ENCODE results near the gene JAML. TPM values are rescaled to one million over a fixed set of nuclear protein-coding genes. Genes with fewer than 3 reads are reported as not detected.

Gene JAML
- total and polyA plus RNA-seq, 8 donors: 0.39 to 7.4 (median 2.3) TPM

DNA sequence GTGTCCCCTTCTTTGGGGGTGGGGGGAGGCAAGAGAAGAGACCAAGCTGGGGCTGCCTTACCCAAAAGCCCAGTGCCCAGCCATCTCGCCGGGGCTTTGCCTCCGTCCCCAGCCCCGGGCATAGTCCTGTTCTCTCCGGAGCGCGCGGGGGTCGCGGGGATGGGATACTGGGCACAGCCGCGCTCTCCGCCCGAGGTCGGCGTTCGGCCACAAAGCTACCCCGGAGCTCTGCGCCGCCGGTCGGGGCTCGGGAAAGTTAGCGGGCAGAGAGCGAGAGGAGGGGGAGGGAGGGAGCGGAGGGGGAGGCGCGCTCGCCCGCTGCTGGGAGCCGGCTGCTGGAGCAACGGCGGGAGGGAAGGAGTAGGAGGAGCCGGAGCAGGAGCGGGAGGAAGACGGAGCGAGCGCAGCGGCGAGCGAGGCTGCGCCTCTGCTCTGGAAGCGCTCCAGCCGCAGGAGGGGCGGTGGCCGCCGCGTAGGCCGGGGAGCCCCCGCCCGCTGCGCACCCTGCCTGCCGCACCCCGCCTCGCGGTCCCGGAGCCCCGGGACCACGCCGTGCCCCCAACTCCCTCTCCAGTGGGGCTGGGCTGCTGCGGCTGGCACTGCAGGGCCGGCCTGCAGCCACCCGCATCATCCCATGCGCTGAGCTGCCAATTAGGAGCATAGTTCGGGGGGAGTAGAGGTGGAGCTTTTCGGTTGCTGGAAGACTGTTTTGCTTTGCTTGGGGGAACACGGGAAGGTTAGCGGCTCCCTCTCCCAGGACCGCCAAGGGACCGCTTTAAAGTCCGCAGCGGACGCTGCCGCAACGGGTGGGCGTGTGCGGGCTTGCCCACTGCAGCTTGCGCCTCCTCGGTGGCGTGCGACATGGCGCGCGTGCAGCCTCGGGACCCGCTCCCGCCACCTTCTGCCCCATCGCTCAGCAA is 72.0 kb downstream of the JAML start, which contains the start of gene SCN4B:
SCN4B (minus strand) TSS at position 272 of the 920 bp plus-strand sequence; CDS start at position 122, 150 bp downstream.
- TF ChIP-seq, protein P1, sequence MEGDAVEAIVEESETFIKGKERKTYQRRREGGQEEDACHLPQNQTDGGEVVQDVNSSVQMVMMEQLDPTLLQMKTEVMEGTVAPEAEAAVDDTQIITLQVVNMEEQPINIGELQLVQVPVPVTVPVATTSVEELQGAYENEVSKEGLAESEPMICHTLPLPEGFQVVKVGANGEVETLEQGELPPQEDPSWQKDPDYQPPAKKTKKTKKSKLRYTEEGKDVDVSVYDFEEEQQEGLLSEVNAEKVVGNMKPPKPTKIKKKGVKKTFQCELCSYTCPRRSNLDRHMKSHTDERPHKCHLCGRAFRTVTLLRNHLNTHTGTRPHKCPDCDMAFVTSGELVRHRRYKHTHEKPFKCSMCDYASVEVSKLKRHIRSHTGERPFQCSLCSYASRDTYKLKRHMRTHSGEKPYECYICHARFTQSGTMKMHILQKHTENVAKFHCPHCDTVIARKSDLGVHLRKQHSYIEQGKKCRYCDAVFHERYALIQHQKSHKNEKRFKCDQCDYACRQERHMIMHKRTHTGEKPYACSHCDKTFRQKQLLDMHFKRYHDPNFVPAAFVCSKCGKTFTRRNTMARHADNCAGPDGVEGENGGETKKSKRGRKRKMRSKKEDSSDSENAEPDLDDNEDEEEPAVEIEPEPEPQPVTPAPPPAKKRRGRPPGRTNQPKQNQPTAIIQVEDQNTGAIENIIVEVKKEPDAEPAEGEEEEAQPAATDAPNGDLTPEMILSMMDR (IDR thresholded peaks at IDR 0.05): no peak
- FAIRE-seq (no peak), DNase-seq (peak; percentile 47 to 84 (median 58)), ATAC-seq (peak; percentile 83 to 94 (median 89))
- intact Hi-C loops (cut with DNase I): no loop called here
- H3K9me3 ChIP-seq: no peaks in the 10 kb centered on the region
- WGBS, 2 donors: 1% methylated on average over 67 to 88 of the region's 88 CpGs
- peaks cover 0 to 6% (median 5%) of the 10 kb centered on the region in 3 donors for H3K4me1 ChIP-seq
- H3K27ac ChIP-seq: no peak within 1 kb of the TSS
- H3K36me3 ChIP-seq: no peaks in the 10 kb centered on the region
- H3K4me3 ChIP-seq: peak within 1 kb of the TSS; percentile 18 to 57 (median 32)
- H3K27me3 ChIP-seq: no peaks in the 10 kb centered on the region

DNA sequence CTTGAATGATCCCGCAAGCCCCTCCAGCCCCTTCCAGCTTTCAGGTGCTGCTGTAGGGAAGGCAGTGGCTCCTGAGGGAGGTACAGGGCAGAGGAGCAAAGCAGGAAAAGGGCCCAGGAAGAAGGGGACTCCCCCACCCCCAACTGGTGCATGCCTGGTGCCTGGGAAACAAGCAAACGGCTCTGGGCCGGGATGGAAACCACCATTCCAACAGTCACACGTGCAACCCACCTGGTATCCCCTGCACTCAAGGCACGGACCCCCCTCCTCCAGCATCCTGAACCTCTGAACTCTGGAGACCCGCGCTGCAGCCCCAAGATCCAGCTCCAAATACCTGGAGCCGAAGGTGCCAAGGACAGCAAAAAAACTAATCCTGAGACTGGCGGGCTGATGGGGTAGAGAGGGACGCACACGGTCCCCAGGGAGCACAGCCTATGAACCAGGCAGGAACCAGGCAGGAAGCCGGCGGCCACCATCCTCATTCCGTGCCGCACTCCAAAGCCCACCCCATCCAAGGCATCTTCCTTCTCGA is 72.7 kb downstream of the JAML start:
- intact Hi-C loops (cut with DNase I): no loop called here
- 17 to 21% methylated on average over 16 of the region's 16 CpGs for WGBS, 2 donors
- Histone ChIP-seq H3K27me3 (no peaks in the 10 kb centered on the region), H3K4me1 (peaks cover 0 to 6% (median 5%) of the 10 kb centered on the region in 3 donors), H3K9me3 (no peaks in the 10 kb centered on the region), H3K4me3 (peak overlapping the region; percentile 18 to 57 (median 32)), H3K36me3 (no peaks in the 10 kb centered on the region), H3K27ac (no peak overlapping the region)
- ATAC-seq (peak in 2 of 4 donors; percentile 7 to 12), FAIRE-seq (no peak), DNase-seq (no peak)
- TF ChIP-seq, protein P1 (IDR thresholded peaks at IDR 0.05): no peak

DNA sequence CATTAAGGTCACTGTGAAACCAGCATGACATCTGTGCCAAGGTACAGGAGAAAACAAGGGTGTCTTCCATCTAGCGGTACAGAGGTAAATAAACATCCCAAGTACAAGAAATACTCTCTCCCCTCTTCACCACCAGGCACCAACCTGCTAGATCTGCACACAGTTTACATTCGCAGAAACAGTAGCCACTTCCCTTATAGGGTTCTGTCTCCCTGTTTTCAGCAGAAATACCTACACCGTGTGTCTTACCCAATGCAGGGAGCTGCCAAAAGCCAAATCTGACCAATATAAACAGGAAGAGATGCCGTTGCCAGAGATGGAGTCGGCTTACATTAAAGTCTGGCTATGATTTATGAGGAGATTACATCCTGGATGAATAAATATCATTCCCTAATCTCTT is 73.4 kb downstream of the JAML start:
- no peak for ATAC-seq
- H3K27ac ChIP-seq: no peak overlapping the region
- WGBS, 2 donors: 40 to 43% methylated on average over 5 of the region's 5 CpGs
- intact Hi-C loops (cut with DNase I): no loop called here
- no peak for FAIRE-seq
- TF ChIP-seq, protein P1 (IDR thresholded peaks at IDR 0.05): no peak
- no peaks in the 10 kb centered on the region for H3K36me3 ChIP-seq
- H3K27me3 ChIP-seq: no peaks in the 10 kb centered on the region
- no peak for DNase-seq
- no peak overlapping the region for H3K4me3 ChIP-seq
- no peaks in the 10 kb centered on the region for H3K9me3 ChIP-seq
- peaks cover 0 to 6% (median 5%) of the 10 kb centered on the region in 3 donors for H3K4me1 ChIP-seq

DNA sequence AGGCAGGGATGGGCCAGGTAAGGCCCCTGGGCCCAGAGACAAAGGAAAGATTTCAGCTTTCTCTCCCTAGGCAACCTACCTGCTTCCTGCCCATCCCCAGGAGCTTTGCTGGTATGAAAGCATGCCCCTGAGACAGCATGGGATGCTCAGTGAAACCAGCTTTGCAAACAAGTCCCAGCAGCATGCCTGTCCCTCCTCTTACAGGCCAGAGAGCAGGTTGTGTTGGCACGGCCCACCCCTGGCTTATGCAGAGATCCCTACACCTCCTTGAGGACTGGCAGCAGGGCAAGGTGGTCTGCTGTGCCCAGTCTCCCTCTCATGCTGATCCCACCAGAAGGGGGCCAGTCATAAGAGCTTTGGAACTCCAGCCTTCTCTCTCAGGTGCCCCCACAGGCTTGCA is 75.3 kb downstream of the JAML start:
- ATAC-seq (no peak), DNase-seq (no peak), FAIRE-seq (no peak)
- peaks cover 0 to 6% (median 5%) of the 10 kb centered on the region in 3 donors for H3K4me1 ChIP-seq
- no peaks in the 10 kb centered on the region for H3K27me3 ChIP-seq
- no peak overlapping the region for H3K4me3 ChIP-seq
- intact Hi-C loops (cut with DNase I): loop anchor here in 1 of 3 donors (5.0 kb wide), 1 partner anchor 138 kb away; no protein-coding TSS in a partner anchor
- no peaks in the 10 kb centered on the region for H3K9me3 ChIP-seq
- no peak overlapping the region for H3K27ac ChIP-seq
- no peaks in the 10 kb centered on the region for H3K36me3 ChIP-seq
- 53 to 74% methylated on average over 1 of the region's 1 CpG for WGBS, 2 donors
- TF ChIP-seq, protein P1 (IDR thresholded peaks at IDR 0.05): no peak
